GM18507 (cell line): Measurements from ENCODE around the gene CD33.
"Not testable (repeated sequence)": the region's sequence is repeated elsewhere in the genome, so short reads cannot be mapped to it uniquely, and the experiment has no call there.

ENCODE experiments used
- DNase-seq: peaks from one replicate; pipeline ENCODE4 v3.0.0; 2011; ENCODE audit warnings: low read depth; ENCODE audit not compliant: insufficient read length; ENCODE audit errors: extremely low spot score
- FAIRE-seq: peaks from 2 replicates; lab custom pipeline; 2011; peaks lifted over from hg19 to GRCh38; lab: Jason Lieb, UNC

The CD33 gene

DNA sequence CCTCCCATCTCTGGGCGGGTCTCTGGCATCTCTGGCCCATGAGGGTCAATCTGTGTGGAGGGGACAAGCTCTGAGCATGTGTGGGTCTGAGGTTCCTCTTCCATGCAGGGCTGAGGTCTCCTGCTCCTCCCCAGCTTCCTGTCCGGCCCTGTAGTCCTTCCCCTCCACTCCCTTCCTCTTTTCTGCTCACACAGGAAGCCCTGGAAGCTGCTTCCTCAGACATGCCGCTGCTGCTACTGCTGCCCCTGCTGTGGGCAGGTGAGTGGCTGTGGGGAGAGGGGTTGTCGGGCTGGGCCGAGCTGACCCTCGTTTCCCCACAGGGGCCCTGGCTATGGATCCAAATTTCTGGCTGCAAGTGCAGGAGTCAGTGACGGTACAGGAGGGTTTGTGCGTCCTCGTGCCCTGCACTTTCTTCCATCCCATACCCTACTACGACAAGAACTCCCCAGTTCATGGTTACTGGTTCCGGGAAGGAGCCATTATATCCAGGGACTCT lies at the start of gene CD33:
Gene CD33 (plus strand): TSS at position 183 of the 496 bp plus-strand sequence. CDS start 39 bp downstream, at position 222.
- FAIRE-seq, DNase-seq: not testable (repeated sequence)

- DNase-seq (no peak), FAIRE-seq (no peak)
These were observed 45.6 kb upstream of the CD33 start for GRCh38 chr19:51179256-51179655.

DNA sequence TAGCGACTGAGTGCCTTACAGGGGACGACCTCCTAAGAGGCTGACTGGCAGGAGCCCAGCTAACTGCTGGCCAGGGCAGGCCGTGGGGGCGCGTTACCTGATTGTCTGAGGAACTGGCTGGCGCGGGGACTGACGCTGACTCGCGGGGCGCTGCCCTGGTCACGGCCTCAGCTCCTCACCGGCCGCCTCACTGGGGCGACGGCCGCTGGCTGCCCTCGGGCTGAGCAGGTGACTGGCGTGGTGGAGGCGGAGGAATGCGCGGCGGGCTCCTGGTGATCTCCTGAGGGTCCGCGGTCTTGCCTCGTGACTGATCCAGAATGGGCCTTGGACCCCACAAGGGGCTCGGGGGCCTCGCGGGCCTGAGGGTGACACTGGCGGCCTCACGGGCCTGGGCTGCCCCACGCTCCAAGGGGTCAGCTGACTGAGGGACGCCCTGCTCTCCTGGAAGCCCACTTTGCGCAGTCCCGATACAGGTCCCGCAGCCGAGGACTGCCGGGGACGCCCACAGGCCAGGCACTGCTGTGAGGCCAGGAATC lies 43.4 kb upstream of the CD33 start:
- FAIRE-seq (no peak), DNase-seq (no peak)

DNA sequence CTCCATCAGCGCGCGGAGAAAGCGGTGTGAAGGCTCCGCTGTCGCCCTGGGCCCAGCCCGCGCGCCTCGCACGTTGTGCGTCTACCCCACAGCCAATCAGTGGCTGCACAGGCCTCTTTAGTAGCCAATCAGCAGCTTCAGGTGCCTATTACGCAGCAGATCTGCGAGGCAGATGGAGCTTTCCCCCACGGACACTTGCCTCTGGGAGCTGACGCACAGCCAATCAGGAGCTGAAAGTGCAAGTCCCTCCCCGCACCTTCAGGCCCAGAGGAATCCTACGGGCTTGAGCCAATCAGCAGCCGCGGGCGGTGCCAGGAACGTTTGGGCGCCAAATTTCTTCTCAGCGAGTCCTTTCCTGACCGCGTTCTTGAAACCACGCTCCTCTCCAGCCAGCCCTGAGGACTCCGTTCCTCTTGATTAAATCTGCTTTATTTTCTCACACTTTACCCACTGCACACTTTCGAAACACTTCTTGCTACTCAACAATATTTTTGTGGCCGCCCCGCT lies 42.9 kb upstream of the CD33 start:
- FAIRE-seq = no peak
- DNase-seq = no peak

DNA sequence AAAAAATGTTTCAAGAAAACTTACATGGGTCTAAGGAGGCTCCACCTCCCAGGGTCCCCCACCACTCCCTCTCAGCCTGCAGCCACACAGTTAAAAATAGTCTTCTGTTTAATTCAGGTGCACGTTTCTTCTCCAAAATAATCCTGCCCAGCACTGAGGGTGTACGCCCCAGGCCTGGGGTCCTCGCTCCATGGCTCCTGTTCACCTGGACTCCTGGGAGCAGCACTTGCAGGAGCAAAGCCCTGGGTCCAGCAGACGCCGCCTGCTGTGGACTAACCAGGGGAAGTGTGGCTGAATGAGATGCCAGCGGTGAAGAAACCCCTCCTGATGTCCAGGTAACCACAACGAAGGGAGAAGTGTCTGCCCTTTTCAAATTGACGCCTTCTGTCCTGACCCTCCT lies 41.3 kb upstream of the CD33 start:
- DNase-seq = no peak
- FAIRE-seq = no peak

- DNase-seq (no peak), FAIRE-seq (no peak)
These were observed 39.6 kb upstream of the CD33 start for GRCh38 chr19:51185069-51185867.

GRCh38 chr19:51185868-51186215 lies 39.0 kb upstream of the CD33 start:
- DNase-seq (no peak), FAIRE-seq (no peak)

GRCh38 chr19:51186323-51186722 lies 38.6 kb upstream of the CD33 start:
- DNase-seq (no peak), FAIRE-seq (no peak)

DNA sequence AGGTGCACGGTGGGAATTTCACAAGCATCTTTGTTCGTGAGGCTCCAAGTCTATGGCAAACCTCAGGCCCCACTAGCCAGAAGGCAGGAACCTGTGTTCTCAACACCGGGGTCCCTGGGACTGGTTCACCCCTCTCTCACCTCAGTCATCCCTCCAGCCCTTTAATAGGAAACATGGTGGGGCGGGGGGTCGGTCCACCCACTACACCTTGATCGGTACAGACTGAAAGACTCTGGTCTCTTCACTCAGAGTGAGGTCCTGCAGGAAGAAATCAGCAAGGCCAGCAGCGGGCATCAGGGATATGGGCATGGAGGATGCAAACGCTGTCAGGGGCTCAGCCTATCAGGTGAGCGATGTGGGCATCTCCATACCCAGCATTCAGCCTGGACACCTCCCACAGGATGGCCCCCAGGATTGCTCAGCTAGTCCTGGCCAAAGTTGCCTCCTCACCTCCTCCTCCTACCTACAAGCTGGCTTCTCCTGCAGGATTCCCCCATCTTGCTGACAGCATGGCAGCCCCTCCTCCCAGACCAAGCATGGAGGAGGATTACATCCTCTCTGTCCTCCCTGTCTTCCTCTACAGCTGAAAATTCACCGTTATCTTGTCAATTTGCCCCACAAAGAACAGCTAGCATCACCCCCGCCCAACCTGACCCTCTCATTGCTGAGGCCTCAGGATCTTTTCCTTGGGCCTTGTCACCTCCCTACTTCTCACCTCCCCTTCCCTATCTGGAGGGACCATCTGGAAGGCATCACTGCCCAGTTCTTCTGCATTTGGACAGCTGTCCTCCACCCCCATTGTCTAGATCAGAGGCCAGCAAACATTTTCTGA lies 37.3 kb upstream of the CD33 start:
- FAIRE-seq (no peak), DNase-seq (no peak)

DNA sequence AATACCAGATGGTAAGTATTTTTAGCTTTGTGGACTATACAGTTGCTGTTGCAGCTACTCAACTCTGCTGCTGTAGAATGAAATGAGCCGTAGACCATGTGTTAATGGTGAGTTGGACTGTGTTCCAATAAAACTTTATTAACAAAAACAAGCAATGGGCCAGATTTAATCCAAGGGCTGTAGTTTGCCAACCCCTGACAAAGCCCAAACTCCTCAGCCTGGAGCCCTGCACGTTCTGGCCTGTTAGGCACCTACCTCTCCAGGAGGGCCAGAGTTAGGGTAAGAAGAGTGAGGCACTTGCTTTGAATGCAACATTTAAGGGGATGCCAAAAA lies 36.7 kb upstream of the CD33 start:
- no peak for FAIRE-seq

DNA sequence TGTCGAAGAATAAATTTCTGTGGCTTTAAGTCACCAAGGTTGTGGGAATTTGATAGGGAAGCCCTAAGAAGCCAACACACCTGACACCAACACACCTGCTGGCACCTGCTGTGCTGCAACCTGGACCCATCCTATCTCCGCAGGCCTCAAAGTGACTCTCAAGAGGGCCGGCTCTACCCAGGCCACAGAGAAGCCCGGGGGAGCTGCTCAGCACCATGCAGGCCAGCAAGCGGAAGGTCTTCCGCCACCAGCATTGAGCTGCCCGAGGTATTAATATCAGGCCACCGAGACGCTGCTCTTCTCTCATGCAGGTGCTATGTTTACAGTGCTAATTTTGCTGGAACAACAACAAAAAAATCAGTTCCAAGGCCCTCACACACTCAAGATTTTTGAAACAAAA lies 32.2 kb upstream of the CD33 start:
- no peak for DNase-seq
- FAIRE-seq = no peak

More for the DNA sequence above, 36.7 kb upstream of the CD33 start:
- DNase-seq = no peak

- FAIRE-seq (peak; percentile 86), DNase-seq (no peak)
These were observed 30.2 kb upstream of the CD33 start for GRCh38 chr19:51194527-51195315.

- no peak for FAIRE-seq
These were observed 29.6 kb upstream of the CD33 start for GRCh38 chr19:51195316-51195586.

GRCh38 chr19:51195616-51196015 lies 29.3 kb upstream of the CD33 start:
- no peak for DNase-seq
- FAIRE-seq = no peak

More at GRCh38 chr19:51195316-51195586, 29.6 kb upstream of the CD33 start:
- DNase-seq = no peak

DNA sequence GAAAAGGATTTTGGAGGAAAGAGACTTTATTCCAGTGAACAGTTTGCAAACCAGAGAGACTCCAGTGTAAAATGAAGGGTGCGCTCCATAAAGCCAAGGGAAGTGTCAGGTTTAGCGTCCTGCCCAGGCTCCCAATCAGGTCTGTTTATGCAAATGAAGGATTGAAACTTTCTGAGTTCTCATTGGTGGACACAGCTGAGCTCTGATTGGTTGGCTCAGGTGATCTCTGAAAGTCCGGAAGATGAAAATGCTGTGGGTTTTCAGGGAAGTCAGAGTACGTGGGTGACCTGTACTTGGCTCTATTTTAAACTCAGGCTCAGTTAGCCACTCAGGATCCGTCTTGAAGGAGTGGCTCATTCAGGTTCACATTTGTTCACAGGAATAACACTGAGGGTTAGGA lies 28.7 kb upstream of the CD33 start:
- no peak for FAIRE-seq
- DNase-seq = no peak

GRCh38 chr19:51198641-51199040 lies 26.2 kb upstream of the CD33 start:
- no peak for FAIRE-seq
- no peak for DNase-seq

DNA sequence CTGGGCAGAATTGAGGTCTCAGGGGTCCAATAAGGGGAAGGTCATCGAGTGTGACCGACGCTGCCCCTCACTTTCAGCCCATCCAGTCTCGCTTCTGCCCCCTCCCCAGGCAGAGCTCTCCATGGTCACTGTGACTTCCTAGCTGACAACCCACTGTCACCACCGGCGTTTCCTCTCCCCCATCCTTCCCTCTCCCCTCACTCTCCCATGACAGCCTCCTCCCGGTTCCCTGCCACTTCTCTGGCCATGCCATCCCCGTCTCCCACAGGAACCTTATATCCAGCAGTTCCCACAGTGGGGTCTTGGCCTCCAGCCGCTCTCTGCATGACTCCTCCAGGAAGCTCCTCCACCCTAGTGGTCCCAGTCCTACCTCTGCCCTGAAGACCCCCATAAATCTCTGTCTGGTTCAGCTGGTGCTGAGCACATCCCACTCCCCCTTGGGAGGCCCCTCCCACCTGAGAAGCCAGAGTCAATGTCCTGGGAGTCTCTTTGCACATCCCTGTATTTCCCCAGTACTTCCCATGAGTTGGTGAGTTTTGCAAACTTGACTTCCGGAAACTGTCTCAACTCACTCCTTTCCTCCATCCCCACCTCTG lies 24.7 kb upstream of the CD33 start:
- no peak for FAIRE-seq
- no peak for DNase-seq

- DNase-seq (no peak), FAIRE-seq (no peak)
These were observed 23.2 kb upstream of the CD33 start for GRCh38 chr19:51201712-51202111.

DNA sequence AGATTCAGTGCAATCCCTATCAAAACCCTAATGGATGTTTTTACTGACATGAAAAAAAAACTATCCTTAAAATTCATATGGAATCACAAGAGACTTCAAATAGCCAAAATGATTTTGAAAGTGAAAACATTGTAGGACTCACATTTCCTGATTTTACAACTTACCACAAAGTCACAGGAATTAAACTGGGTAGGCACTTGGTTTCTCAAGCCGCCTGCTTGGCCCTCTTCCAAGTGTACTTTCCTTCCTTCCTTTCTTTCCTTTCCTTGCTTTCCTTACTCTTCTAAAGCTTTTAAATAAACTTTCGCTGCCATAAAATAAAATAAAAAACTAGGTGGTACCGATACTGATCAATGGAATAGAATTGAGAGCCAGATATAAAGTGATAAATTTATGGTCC lies 21.0 kb upstream of the CD33 start:
- FAIRE-seq (no peak), DNase-seq (no peak)
